Activated naive CD8-positive, alpha-beta T cell treated with anti-CD3 and anti-CD28 coated beads, Interleukin-2, amount 50 U/mL, for 16 hours (primary cell): ENCODE results near the gene OR2A7.
"Not testable (repeated sequence)": the region's sequence is repeated elsewhere in the genome, so short reads cannot be mapped to it uniquely, and the experiment has no call there.

Source experiments
- DNase-seq: peaks from one replicate; pipeline ENCODE4 v3.0.0-alpha.2; 2020; ENCODE audit warnings: low read depth, low spot score

The OR2A7 gene

DNA sequence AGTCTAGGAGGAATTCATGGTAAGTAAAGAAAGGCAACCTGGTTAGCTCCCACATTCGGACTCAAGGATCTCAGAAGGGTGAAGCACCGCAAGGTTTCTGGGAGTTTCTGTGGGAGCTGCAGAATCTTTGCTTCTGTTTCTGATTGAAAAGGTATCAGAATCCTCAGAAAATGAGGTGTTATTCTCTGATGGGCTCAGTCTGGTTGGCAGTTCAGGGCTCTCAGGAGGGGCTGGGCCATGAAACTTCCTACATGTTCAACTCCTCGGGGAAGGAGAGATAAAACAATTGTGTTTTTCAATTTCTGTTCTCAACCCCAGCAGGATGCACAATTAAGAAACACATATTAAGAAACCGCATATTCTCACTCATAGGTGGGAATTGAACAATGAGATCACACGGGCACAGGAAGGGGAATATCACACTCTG is 9.1 kb downstream of the OR2A7 start:
- no peak for DNase-seq

DNA sequence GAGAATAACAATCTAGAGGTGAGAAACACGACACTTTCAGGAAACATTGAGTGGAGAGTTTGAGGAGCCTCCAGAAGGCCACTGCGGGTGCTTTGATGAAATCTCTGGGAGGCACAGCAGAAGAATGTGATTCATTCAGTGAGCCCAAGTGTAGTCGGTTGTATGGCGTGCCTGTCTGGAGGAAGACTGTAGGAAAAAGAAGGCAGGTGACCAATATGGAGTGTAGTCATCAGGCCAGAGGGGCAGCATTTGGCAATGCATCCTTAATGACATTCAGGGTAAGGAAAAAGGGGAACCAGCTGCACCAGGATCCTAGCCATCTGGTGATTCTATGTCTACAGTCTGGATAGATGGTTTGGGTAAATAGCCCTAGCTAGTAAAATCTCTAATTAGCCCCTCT is 12.3 kb downstream of the OR2A7 start:
- DNase-seq, result not testable (repeated sequence)

- DNase-seq, result not testable (repeated sequence)
These were observed 16.8 kb downstream of the OR2A7 start for GRCh38 chr7:144247674-144248330.

- DNase-seq, result not testable (repeated sequence)
These were observed 17.6 kb downstream of the OR2A7 start for GRCh38 chr7:144246967-144247366.

DNA sequence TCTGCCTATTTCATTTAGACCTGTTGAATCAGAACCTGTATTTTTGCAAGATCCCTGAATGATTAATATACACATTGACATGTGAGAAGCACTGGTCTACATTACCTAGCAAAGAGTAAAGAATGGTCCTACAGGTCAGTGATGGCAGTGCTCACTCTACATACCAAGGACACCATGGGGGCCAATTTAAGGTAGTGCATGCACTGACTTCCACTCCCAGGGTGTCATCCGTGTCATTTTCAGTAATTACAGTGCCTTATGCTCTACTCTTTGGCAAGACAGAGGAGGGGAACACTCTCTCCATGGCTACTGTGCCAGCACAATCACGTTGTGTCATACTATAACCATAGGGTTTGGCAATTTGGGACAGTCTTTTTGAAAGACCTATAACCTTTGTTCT is 19.2 kb downstream of the OR2A7 start:
- DNase-seq, result not testable (repeated sequence)

DNA sequence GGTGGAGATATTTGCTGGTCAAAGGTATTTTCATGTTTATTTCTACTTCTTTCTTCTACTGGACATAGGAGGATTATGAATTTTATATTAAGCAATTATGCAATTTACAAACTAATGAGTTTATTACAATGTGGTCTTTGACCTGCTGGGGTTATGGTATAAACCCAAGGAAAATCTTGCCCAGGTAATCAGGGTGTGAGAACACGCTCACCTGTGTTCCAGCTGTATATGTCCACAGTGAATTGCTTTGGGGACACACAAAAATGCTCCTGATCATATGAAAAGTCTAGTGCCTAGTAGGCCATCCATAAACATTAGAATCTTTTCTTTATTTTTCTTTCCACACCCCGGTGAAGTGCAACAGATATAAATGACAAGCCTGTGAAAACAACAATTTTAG is 25.2 kb downstream of the OR2A7 start, which contains the start of gene OR2A42:
Gene OR2A42, minus strand, starts transcription at position 241 of the 400 bp plus-strand sequence. CDS start 6,762 bp downstream, outside the sequence.
- not testable (repeated sequence) for DNase-seq

- not testable (repeated sequence) for DNase-seq
These were observed 26.0 kb downstream of the OR2A7 start for GRCh38 chr7:144238530-144239082.

GRCh38 chr7:144233039-144233438 is 31.6 kb downstream of the OR2A7 start:
- not testable (repeated sequence) for DNase-seq

DNA sequence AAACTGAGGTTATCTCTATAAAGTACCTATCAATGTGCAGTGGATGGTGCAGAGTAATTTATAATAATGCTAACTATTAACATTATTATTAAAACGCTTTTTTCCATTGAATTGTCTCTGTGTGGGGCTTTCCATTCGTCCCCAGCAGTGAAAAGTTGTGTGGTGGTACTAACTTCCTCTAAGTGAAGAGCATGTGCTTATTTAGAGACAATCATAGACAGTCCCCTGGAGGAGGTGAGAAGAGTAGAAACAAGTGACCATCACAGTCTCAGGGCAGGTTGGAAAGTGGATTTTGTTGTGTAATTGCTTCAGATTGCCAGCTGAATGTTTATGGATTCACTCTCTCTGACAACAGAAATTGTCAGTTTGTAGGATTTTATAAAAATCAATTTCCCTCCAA is 33.6 kb downstream of the OR2A7 start:
- not testable (repeated sequence) for DNase-seq

DNA sequence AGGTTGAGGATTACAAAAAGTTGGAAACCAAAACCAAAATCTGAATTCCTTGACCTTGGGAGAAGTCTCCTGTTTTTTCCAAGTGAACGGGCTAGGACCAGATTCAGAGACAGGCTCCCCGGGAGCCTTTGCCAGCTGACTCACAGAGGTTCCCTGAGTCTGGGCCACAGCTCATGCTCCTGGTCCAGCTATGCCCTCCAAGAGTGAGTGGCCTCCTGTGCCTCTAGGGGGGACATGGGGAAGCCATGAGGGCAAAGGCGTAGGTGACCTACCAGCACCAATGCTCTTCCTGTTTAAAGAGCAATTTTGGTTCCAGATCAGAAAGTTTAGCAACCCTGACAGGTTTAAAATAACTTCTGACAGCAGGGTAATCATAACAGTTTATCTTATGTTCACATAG is 35.8 kb downstream of the OR2A7 start:
- DNase-seq, result not testable (repeated sequence)

DNA sequence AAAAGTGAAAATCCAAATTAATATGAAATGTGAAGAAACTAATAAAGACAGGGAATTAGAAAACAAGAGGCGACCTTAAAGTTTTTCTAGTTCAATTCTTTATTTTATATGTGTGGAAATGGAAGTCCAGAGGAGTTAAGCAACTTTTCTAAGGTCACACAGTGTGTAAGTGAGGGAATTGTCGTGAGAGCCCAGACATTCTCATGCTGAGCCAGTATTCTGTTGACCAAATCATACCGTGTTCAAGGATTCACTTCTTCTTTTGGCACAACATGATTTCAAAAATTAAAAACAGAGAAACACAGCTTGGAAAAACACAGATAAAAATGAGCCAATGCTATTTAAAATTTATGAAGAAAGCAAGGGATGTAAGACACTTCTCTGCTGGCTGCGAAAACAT is 37.7 kb downstream of the OR2A7 start:
- not testable (repeated sequence) for DNase-seq

DNA sequence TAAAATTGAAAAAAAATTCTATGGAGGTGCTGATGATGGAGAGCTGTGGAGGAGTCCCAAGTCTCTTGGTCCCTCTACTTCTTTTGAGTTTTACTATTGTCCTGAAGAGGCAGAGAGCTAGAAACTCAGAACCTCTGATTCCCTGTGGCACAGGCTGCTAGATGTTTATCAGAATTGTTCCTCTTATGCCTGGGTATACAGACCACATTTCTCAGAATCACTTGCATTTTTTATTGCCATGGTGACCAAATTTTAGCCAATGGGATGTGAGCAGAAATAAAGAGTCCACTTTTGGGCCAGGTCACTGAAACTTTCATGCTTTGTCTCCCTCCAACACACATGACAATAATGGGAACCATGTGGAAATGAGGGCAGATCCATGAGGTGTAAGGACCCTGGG is 40.9 kb downstream of the OR2A7 start:
- DNase-seq, result not testable (repeated sequence)

DNA sequence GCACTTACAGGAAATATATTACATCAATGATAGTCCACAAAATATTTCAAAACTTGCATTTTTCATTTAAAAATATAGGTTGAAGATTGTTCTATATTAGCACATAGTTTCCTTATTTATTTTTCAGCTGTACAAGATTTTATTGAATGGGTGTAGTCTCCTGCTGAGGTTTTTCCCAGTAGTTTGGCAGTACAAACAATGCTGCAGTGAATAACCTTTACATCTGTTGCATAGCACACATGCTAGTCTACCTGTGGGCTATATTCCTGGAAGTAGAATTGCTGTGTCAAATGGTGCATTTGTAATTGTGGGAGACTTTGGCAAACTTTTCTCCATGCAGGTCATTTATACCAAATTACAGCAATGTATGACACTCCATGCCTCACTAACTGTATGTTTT is 44.1 kb downstream of the OR2A7 start:
- not testable (repeated sequence) for DNase-seq

GRCh38 chr7:144219149-144219548 is 45.4 kb downstream of the OR2A7 start:
- DNase-seq, result not testable (repeated sequence)

GRCh38 chr7:144218581-144218980 is 46.0 kb downstream of the OR2A7 start:
- DNase-seq, result not testable (repeated sequence)

- not testable (repeated sequence) for DNase-seq
These were observed 47.4 kb downstream of the OR2A7 start for GRCh38 chr7:144217200-144217599.
